Transverse colon (tissue), 4 donors: ENCODE data around the gene MED23. TPM values are rescaled to one million over a fixed set of nuclear protein-coding genes. Genes with fewer than 3 reads are reported as not detected.

Source experiments
- DNase-seq: peaks from one replicate; pipeline ENCODE4 v3.0.0-alpha.2; 2019
- H3K27ac ChIP-seq, 4 donors: fragments of 200-600 bp; sonication (generic); 2 replicates each; pipeline ENCODE4 v1.5.1; 2016 to 2018; ENCODE audit warnings: inconsistent platforms in 4 of 4
- H3K27me3 ChIP-seq: fragments of 200-600 bp; sonication (generic); 2 replicates; pipeline ENCODE4 v1.5.1; 2017; ENCODE audit warnings: inconsistent platforms
- H3K36me3 ChIP-seq, 4 donors: fragments of 200-600 bp; sonication (generic); 2 replicates each; pipeline ENCODE4 v1.5.1; 2017 to 2019; ENCODE audit warnings: inconsistent platforms in 4 of 4
- H3K4me1 ChIP-seq, 4 donors: fragments of 200-600 bp; sonication (generic); 2 replicates each; pipeline ENCODE4 v1.5.1; 2017 to 2020; ENCODE audit warnings: inconsistent platforms in 4 of 4
- H3K4me3 ChIP-seq, 4 donors: fragments of 200-600 bp; sonication (generic); 1 replicate in 1 of 4; 2 replicates in 3 of 4; pipeline versions ENCODE4 v1.5.1 to v1.6.1; 2017 to 2019; ENCODE audit warnings: inconsistent platforms in 4 of 4
- H3K9me3 ChIP-seq, 2 donors: fragments of 200-600 bp; sonication (generic); 2 replicates each; pipeline ENCODE4 v1.5.1; 2017 to 2019; ENCODE audit warnings: inconsistent platforms in 2 of 2
- CTCF ChIP-seq, 5 experiments: fragments of 200-600 bp in 3 of 5; fragments of 450-650 bp in 2 of 5; sonication (generic) in 3 of 5; IDR thresholded peaks; 1 replicate in 2 of 5; 2 replicates in 3 of 5; pipeline ENCODE4 v1.5.1; 2016 to 2017; ENCODE audit warnings: antibody characterized with exemption in 5 of 5, inconsistent platforms in 3 of 5, mild to moderate bottlenecking in 2 of 5, moderate library complexity in 1 of 5
- EP300 ChIP-seq: sonication (generic); formaldehyde crosslinking; IDR thresholded peaks from one replicate; pipeline ENCODE4 v1.6.1; 2017; ENCODE audit warnings: antibody characterized with exemption, low read depth
- POLR2A ChIP-seq: fragments of 450-650 bp; IDR thresholded peaks from one replicate; pipeline ENCODE4 v1.6.1; 2016; ENCODE audit warnings: antibody characterized with exemption, mild to moderate bottlenecking, moderate library complexity
- POLR2AphosphoS5 ChIP-seq, 3 donors: sonication (generic); formaldehyde crosslinking; IDR thresholded peaks; one replicate each; pipeline ENCODE4 v1.6.1; 2016; ENCODE audit warnings: antibody characterized with exemption in 3 of 3
- WGBS, 2 donors: methylation state at CpG; one replicate each; pipeline ENCODE4 v1.1.5; 2018; ENCODE audit warnings: low coverage in 1 of 2; 5-methylcytosine and 5-hydroxymethylcytosine counted together
- in situ Hi-C, 4 donors: fragments of 200-750 bp; cut with MboI; loops; one replicate each; pipeline versions ENCODE4 v1.15.0 to v1.15.1; 2017; ENCODE audit warnings: low sequenced_read_pairs in 3 of 4, low pct_ligation_motif_present in 1 of 4, low pct_unique_long_range_greater_than_20kb in 1 of 4
- intact Hi-C: fragments of 100-400 bp; cut with DNase I; formaldehyde crosslinking; loops from one replicate; pipeline ENCODE4 v1.15.1; 2023; ENCODE audit warnings: low total_unique reads
- total RNA-seq, 4 donors: library from RNA; depleted of rRNA; stranded (reverse); fragments of >200 nt; gene quantifications; one replicate each; pipeline ENCODE4 v1.1.0, GENCODE V29; 2016

MED23 gene
- total RNA-seq, 4 donors from 2014 or later, result 11.6 to 47.6 (median 37.9) TPM

GRCh38 chr6:131552572-131552971 is 75.5 kb downstream of the MED23 start:
- no peak for DNase-seq
- TF ChIP-seq CTCF (IDR thresholded peaks at IDR 0.05) (no peak), POLR2AphosphoS5 (IDR thresholded peaks at IDR 0.05) (no peak), EP300 (no peak), POLR2A (no peak)
- intact Hi-C loops (no loop called here), in situ Hi-C loops (no loop called here)
- WGBS, 2 donors, result 87 to 88% methylated on average over 3 of the region's 3 CpGs
- no peak overlapping the region for H3K4me3 ChIP-seq
- H3K27ac ChIP-seq, result no peak overlapping the region
- H3K36me3 ChIP-seq, result no peaks in the 10 kb centered on the region
- no peaks in the 10 kb centered on the region for H3K4me1 ChIP-seq
- no peaks in the 10 kb centered on the region for H3K9me3 ChIP-seq
- H3K27me3 ChIP-seq, result no peaks in the 10 kb centered on the region

GRCh38 chr6:131551902-131552301 is 76.1 kb downstream of the MED23 start:
- Histone ChIP-seq H3K4me1 (no peaks in the 10 kb centered on the region), H3K36me3 (no peaks in the 10 kb centered on the region), H3K27ac (no peak overlapping the region), H3K27me3 (no peaks in the 10 kb centered on the region), H3K4me3 (no peak overlapping the region), H3K9me3 (no peaks in the 10 kb centered on the region)
- in situ Hi-C loops, result no loop called here
- no peak for DNase-seq
- WGBS, 2 donors, result 87 to 100% methylated on average over 1 to 4 of the region's 4 CpGs
- intact Hi-C loops, result no loop called here
- TF ChIP-seq POLR2A (no peak), CTCF (IDR thresholded peaks at IDR 0.05) (no peak), EP300 (no peak), POLR2AphosphoS5 (IDR thresholded peaks at IDR 0.05) (no peak)

- no peak for TF ChIP-seq EP300
- TF ChIP-seq POLR2A, result no peak
- no peak for TF ChIP-seq POLR2AphosphoS5 (IDR thresholded peaks at IDR 0.05)
- no peak for TF ChIP-seq CTCF (IDR thresholded peaks at IDR 0.05)
- in situ Hi-C loops, result loop anchor here in 3 of 4 donors (10.0 to 25.0 kb wide), 3 partner anchors 363 to 665 kb away; no protein-coding TSS in a partner anchor
- Histone ChIP-seq H3K27me3 (no peaks in the 10 kb centered on the region), H3K36me3 (no peaks in the 10 kb centered on the region), H3K4me3 (no peak overlapping the region), H3K4me1 (no peaks in the 10 kb centered on the region), H3K27ac (no peak overlapping the region), H3K9me3 (no peaks in the 10 kb centered on the region)
- no peak for DNase-seq
- WGBS, 2 donors, result 29 to 54% methylated on average over 2 of the region's 2 CpGs
- intact Hi-C loops, result no loop called here
Measured at GRCh38 chr6:131549811-131550210, 78.2 kb downstream of the MED23 start.

GRCh38 chr6:131548441-131548840 is 79.6 kb downstream of the MED23 start:
- no peak overlapping the region for H3K27ac ChIP-seq
- no peak overlapping the region for H3K4me3 ChIP-seq
- WGBS, 2 donors, result 57 to 71% methylated on average over 1 of the region's 1 CpG
- no peaks in the 10 kb centered on the region for H3K4me1 ChIP-seq
- H3K36me3 ChIP-seq, result no peaks in the 10 kb centered on the region
- DNase-seq, result no peak
- intact Hi-C loops (no loop called here), in situ Hi-C loops (loop anchor here in 3 of 4 donors (10.0 to 25.0 kb wide), 3 partner anchors 361 to 664 kb away; no protein-coding TSS in a partner anchor)
- no peaks in the 10 kb centered on the region for H3K27me3 ChIP-seq
- H3K9me3 ChIP-seq, result no peaks in the 10 kb centered on the region
- TF ChIP-seq POLR2A (no peak), CTCF (IDR thresholded peaks at IDR 0.05) (no peak), POLR2AphosphoS5 (IDR thresholded peaks at IDR 0.05) (no peak)
